Panc1 (cell line): ENCODE data around the gene PPIA. TPM values are rescaled to one million over a fixed set of nuclear protein-coding genes. Genes with fewer than 3 reads are reported as not detected.

Source experiments
- ATAC-seq: fragments of 200-7000 bp; cut with Tn5 transposase; 2 replicates; pipeline ENCODE4 v1.9.1; 2020; ENCODE audit warnings: mild to moderate bottlenecking, moderate library complexity
- BruUV-seq: library from RNA; stranded (reverse); fragments of 400-500 nt; replicated peaks from 2 replicates; lab custom pipeline; 2021; lab: Mats Ljungman, UMichigan
- CTCF ChIA-PET: fragments of 300-600 bp; sonication (Branson Sonifier 250); formaldehyde crosslinking; loops from one replicate; lab custom pipeline; 2022; ENCODE audit warnings: antibody characterized with exemption; lab: Charles Lee
- POLR2A ChIA-PET: fragments of 300-600 bp; sonication (Branson Sonifier 250); formaldehyde crosslinking; loops from one replicate; lab custom pipeline; 2022; ENCODE audit warnings: antibody characterized with exemption; lab: Charles Lee
- DNase-seq: peaks from one replicate; pipeline ENCODE4 v3.0.0-alpha.2; 2010; ENCODE audit warnings: low read depth, low spot score
- H3K27ac ChIP-seq: 2 replicates; pipeline ENCODE4 v1.5.1; 2011; ENCODE audit warnings: mild to moderate bottlenecking, low read length, inconsistent platforms
- H3K27me3 ChIP-seq: fragments of 200-500 bp; sonication (Bioruptor generic); 2 replicates; pipeline ENCODE4 v1.6.0; 2014; ENCODE audit warnings: low read length, inconsistent platforms; ENCODE audit not compliant: control insufficient read depth, insufficient read depth
- H3K36me3 ChIP-seq: fragments of 200-500 bp; sonication (Bioruptor generic); 2 replicates; pipeline ENCODE4 v1.5.1; 2014; ENCODE audit warnings: inconsistent platforms, mild to moderate bottlenecking, low read length, moderate library complexity; ENCODE audit not compliant: control insufficient read depth, insufficient read depth
- H3K4me1 ChIP-seq: 2 replicates; pipeline ENCODE4 v1.5.1; 2011; ENCODE audit warnings: inconsistent platforms, mild to moderate bottlenecking, low read length, moderate library complexity; ENCODE audit not compliant: control insufficient read depth, insufficient read depth
- H3K4me3 ChIP-seq, 2 experiments: 2 replicates each; pipeline ENCODE4 v1.5.1; 2011 to 2012; ENCODE audit warnings: low read depth in 2 of 2, low read length in 2 of 2, mild to moderate bottlenecking in 2 of 2, inconsistent platforms in 1 of 2, moderate library complexity in 1 of 2
- H3K9me3 ChIP-seq: fragments of 200-500 bp; sonication (Bioruptor generic); 2 replicates; pipeline ENCODE4 v1.5.1; 2014; ENCODE audit warnings: low read depth, mild to moderate bottlenecking, inconsistent platforms, low read length, moderate library complexity; ENCODE audit not compliant: control insufficient read depth, insufficient read depth
- POLR2AphosphoS5 ChIP-seq: IDR thresholded peaks from 2 replicates; pipeline ENCODE4 v1.6.1; 2012; ENCODE audit warnings: mild to moderate bottlenecking, low read depth, low read length, moderate library complexity
- REST ChIP-seq, 2 experiments: IDR thresholded peaks; 2 replicates each; pipeline ENCODE4 v1.6.1; 2011 to 2012; ENCODE audit warnings: low read depth in 2 of 2, control low read depth in 1 of 2, low read length in 1 of 2, mild to moderate bottlenecking in 1 of 2, moderate library complexity in 1 of 2; ENCODE audit not compliant: insufficient read depth in 1 of 2
- SIN3A ChIP-seq: IDR thresholded peaks from 2 replicates; pipeline ENCODE4 v1.6.1; 2012; ENCODE audit warnings: low read depth, mild to moderate bottlenecking, low read length, moderate library complexity, borderline replicate concordance; ENCODE audit not compliant: insufficient read depth
- TCF7L2 ChIP-seq: IDR thresholded peaks from 2 replicates; pipeline ENCODE4 v1.6.1; 2011; ENCODE audit warnings: mild to moderate bottlenecking, low read depth, low read length, inconsistent platforms
- in situ Hi-C: cut with HindIII; loops from 2 replicates; pipeline ENCODE4 v1.10.0; 2016; ENCODE audit warnings: low sequenced_read_pairs, low pct_unique_long_range_greater_than_20kb
- intact Hi-C: fragments of 100-400 bp; cut with micrococcal nuclease; formaldehyde crosslinking; loops from one replicate; pipeline ENCODE4 v1.10.0; 2022; ENCODE audit not compliant: unreplicated experiment
- total RNA-seq: library from RNA; stranded (reverse); gene quantifications from one replicate; pipeline ENCODE4 v1.2.1, GENCODE V29; 2021; ENCODE audit not compliant: unreplicated experiment
- TF ChIP-seq, protein P1 (sequence below): fragments of 450-650 bp; IDR thresholded peaks from 2 replicates; pipeline ENCODE4 v1.5.1; 2017; ENCODE audit warnings: mild to moderate bottlenecking

The PPIA gene
- total RNA-seq, 1 experiment from 2014 or later = 3,706 TPM

DNA sequence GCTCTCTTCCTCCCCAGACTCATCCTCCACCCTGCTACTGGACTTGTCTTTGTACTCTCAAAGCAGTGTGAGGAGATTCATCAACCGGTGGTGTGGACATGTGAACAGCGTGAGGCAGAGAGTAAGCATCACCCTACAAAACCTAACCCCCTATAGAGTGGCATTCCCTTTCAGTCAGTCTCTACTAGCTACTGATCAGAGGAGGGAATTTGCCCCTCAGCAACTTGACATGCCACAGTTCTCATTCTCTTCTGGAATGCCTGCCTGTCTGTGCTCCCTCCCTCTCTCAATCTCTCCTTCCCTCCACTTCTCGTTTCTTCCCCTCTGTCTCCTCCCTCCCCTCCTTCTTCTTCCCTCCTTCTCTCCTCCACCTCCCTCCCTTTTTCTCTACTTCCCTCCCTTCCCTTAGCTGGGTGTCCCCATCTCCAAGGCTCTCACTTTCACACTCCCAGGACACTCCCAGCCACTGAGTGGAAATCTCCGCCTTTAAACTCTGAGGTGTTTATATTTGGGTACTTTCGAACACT is 26.8 kb downstream of the PPIA start:
- Histone ChIP-seq H3K36me3 (no peaks in the 10 kb centered on the region), H3K9me3 (no peaks in the 10 kb centered on the region), H3K4me3 (no peak overlapping the region), H3K4me1 (peaks cover 2% of the 10 kb centered on the region; the same call in 1 of the 2 replicates), H3K27ac (no peak overlapping the region), H3K27me3 (no peaks in the 10 kb centered on the region)
- CTCF ChIA-PET = interaction anchor here (0.6 kb wide), 1 partner anchor 46 kb away, joined by 3 read pairs; no protein-coding TSS in a partner anchor
- ATAC-seq (peak; percentile 30), DNase-seq (no peak)
- BruUV-seq = no TSS peak
- TF ChIP-seq, protein P1, sequence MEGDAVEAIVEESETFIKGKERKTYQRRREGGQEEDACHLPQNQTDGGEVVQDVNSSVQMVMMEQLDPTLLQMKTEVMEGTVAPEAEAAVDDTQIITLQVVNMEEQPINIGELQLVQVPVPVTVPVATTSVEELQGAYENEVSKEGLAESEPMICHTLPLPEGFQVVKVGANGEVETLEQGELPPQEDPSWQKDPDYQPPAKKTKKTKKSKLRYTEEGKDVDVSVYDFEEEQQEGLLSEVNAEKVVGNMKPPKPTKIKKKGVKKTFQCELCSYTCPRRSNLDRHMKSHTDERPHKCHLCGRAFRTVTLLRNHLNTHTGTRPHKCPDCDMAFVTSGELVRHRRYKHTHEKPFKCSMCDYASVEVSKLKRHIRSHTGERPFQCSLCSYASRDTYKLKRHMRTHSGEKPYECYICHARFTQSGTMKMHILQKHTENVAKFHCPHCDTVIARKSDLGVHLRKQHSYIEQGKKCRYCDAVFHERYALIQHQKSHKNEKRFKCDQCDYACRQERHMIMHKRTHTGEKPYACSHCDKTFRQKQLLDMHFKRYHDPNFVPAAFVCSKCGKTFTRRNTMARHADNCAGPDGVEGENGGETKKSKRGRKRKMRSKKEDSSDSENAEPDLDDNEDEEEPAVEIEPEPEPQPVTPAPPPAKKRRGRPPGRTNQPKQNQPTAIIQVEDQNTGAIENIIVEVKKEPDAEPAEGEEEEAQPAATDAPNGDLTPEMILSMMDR = no peak
- no peak for TF ChIP-seq TCF7L2
- TF ChIP-seq POLR2AphosphoS5 = no peak
- TF ChIP-seq SIN3A = no peak
- no peak for TF ChIP-seq REST (IDR thresholded peaks at IDR 0.05; ENCODE audit: insufficient read depth in 1 of 2, low read depth in 2 of 2, low read length in 1 of 2)
- intact Hi-C loops = no loop called here
- POLR2A ChIA-PET = interaction anchor here (0.6 kb wide), 1 partner anchor 11 kb away, joined by 4 read pairs; no protein-coding TSS in a partner anchor
- in situ Hi-C loops = no loop called here

GRCh38 chr7:44824894-44825526 is 28.5 kb downstream of the PPIA start:
- no peak for TF ChIP-seq TCF7L2
- peak; percentile 13; the same call in 1 of the 2 replicates for TF ChIP-seq POLR2AphosphoS5
- peak; percentile 42 for ATAC-seq
- CTCF ChIA-PET = no interaction called here

DNA sequence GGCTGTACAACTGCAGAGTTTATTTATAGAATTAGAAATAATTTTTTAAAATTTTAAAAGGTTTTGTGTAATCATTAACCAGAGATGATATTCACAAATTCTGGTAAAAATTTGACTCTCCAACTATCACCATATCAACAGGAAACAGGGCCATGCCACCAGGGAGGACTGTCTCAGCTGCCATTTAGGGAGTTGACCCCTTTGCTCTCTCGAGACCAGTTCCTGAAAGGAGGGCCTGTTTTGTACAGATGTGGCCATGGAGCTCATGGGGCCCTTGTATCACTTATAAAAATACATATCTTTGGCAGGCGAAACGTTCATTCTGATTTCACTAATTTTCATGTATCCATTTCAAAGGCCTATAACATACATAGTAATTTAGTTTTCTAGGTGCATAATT is 31.1 kb downstream of the PPIA start:
- H3K36me3 ChIP-seq = peaks cover 16% of the 10 kb centered on the region
- H3K27ac ChIP-seq = no peak overlapping the region
- in situ Hi-C loops = no loop called here
- intact Hi-C loops = no loop called here
- no peaks in the 10 kb centered on the region for H3K9me3 ChIP-seq
- no peak for DNase-seq
- no TSS peak for BruUV-seq
- ChIA-PET POLR2A (no interaction called here), CTCF (no interaction called here)
- H3K4me1 ChIP-seq = peaks cover 2% of the 10 kb centered on the region; the same call in 1 of the 2 replicates
- no peak for ATAC-seq
- no peaks in the 10 kb centered on the region for H3K27me3 ChIP-seq
- H3K4me3 ChIP-seq = no peak overlapping the region
- TF ChIP-seq TCF7L2 = no peak
- TF ChIP-seq, protein P1 = no peak
- no peak for TF ChIP-seq POLR2AphosphoS5
- TF ChIP-seq REST (IDR thresholded peaks at IDR 0.05; ENCODE audit: insufficient read depth in 1 of 2, low read depth in 2 of 2, low read length in 1 of 2) = no peak
- TF ChIP-seq SIN3A = no peak

More at GRCh38 chr7:44824894-44825526, 28.5 kb downstream of the PPIA start:
- H3K36me3 ChIP-seq = peaks cover 3% of the 10 kb centered on the region
- DNase-seq = no peak
- no peaks in the 10 kb centered on the region for H3K9me3 ChIP-seq
- peaks cover 2% of the 10 kb centered on the region; the same call in 1 of the 2 replicates for H3K4me1 ChIP-seq
- H3K27me3 ChIP-seq = no peaks in the 10 kb centered on the region
- H3K27ac ChIP-seq = no peak overlapping the region
- intact Hi-C loops = no loop called here
- in situ Hi-C loops = no loop called here
- POLR2A ChIA-PET = interaction anchor here (0.6 kb wide), 1 partner anchor 49 kb away, joined by 7 read pairs; no protein-coding TSS in a partner anchor
- H3K4me3 ChIP-seq = no peak overlapping the region
- no TSS peak for BruUV-seq
